Fibroblast of lung (primary cell): Measurements from ENCODE around the gene ZKSCAN3. TPM values are rescaled to one million over a fixed set of nuclear protein-coding genes. Genes with fewer than 3 reads are reported as not detected.
"Not testable (repeated sequence)": the region's sequence is repeated elsewhere in the genome, so short reads cannot be mapped to it uniquely, and the experiment has no call there.

Experiments
- DNase-seq, 2 donors: peaks; one replicate each; pipeline versions ENCODE4 v3.0.0 to v3.0.0-alpha.2; 2010; ENCODE audit warnings: low read depth in 2 of 2
- H2AFZ ChIP-seq: 2 replicates; pipeline ENCODE4 v1.5.1; 2012; ENCODE audit warnings: low read length, control low read depth, inconsistent platforms
- H3K27ac ChIP-seq: 2 replicates; pipeline ENCODE4 v1.5.1; 2011; ENCODE audit warnings: low read length, control low read depth; ENCODE audit not compliant: insufficient read depth
- H3K27me3 ChIP-seq: 2 replicates; pipeline ENCODE4 v1.5.1; 2011; ENCODE audit warnings: mild to moderate bottlenecking, low read length; ENCODE audit not compliant: control insufficient read depth, insufficient read depth
- H3K36me3 ChIP-seq: 2 replicates; pipeline ENCODE4 v1.5.1; 2011; ENCODE audit warnings: low read length; ENCODE audit not compliant: control insufficient read depth, insufficient read depth
- H3K4me1 ChIP-seq: 2 replicates; pipeline ENCODE4 v1.5.1; 2011; ENCODE audit warnings: low read length; ENCODE audit not compliant: control insufficient read depth, insufficient read depth; ENCODE audit errors: extremely low read depth
- H3K4me2 ChIP-seq: 2 replicates; pipeline ENCODE4 v1.5.1; 2011; ENCODE audit warnings: low read length, control low read depth; ENCODE audit not compliant: insufficient read depth; ENCODE audit errors: extremely low read depth
- H3K4me3 ChIP-seq, 4 experiments: fragments of 200-600 bp in 1 of 4; sonication (generic) in 1 of 4; replicated peaks in 1 of 4; 2 replicates each; pipeline ENCODE4 v1.5.1; 2011 to 2016; ENCODE audit warnings: low read length in 4 of 4, low read depth in 3 of 4, mild to moderate bottlenecking in 3 of 4, control low read depth in 2 of 4, inconsistent platforms in 1 of 4, mixed read lengths in 1 of 4; ENCODE audit not compliant: insufficient read depth in 1 of 4; ENCODE audit errors: control extremely low read depth in 1 of 4
- H3K79me2 ChIP-seq: 2 replicates; pipeline ENCODE4 v1.5.1; 2012; ENCODE audit warnings: mild to moderate bottlenecking, low read length, inconsistent platforms; ENCODE audit not compliant: control insufficient read depth, insufficient read depth
- H3K9ac ChIP-seq: 2 replicates; pipeline ENCODE4 v1.5.1; 2011; ENCODE audit warnings: mild to moderate bottlenecking, low read length, control low read depth; ENCODE audit not compliant: insufficient read depth
- H3K9me3 ChIP-seq: 2 replicates; pipeline ENCODE4 v1.5.1; 2012; ENCODE audit warnings: low read depth, low read length; ENCODE audit not compliant: control insufficient read depth, insufficient read depth
- H4K20me1 ChIP-seq: 2 replicates; pipeline ENCODE4 v1.5.1; 2011; ENCODE audit warnings: low read length; ENCODE audit not compliant: control insufficient read depth, insufficient read depth; ENCODE audit errors: extremely low read depth
- EZH2 ChIP-seq: IDR thresholded peaks from 2 replicates; pipeline ENCODE4 v1.5.1; 2012; ENCODE audit warnings: low read length, control low read depth, mild to moderate bottlenecking; ENCODE audit errors: missing control alignments
- polyA plus RNA-seq, 2 donors: library from polyadenylated mRNA; depleted of rRNA in 1 of 2; stranded (reverse) in 1 of 2; unstranded in 1 of 2; fragments of >200 nt; gene quantifications; 2 replicates each; pipeline ENCODE4 v1.2.1, GENCODE V29; 2011 to 2012; ENCODE audit warnings: missing spikeins in 1 of 2
- total RNA-seq: library from RNA; depleted of rRNA; stranded (reverse); fragments of >200 nt; gene quantifications from 2 replicates; pipeline ENCODE4 v1.2.1, GENCODE V29; 2014
- TF ChIP-seq, protein P1 (sequence below), 2 donors: IDR thresholded peaks in 1 of 2; conservative IDR thresholded peaks in 1 of 2; 1 replicate in 1 of 2; 2 replicates in 1 of 2; pipeline ENCODE4 v1.5.1; 2011 to 2012; ENCODE audit warnings: low read length in 2 of 2, control low read depth in 1 of 2, inconsistent platforms in 1 of 2, low read depth in 1 of 2, mild to moderate bottlenecking in 1 of 2

Gene ZKSCAN3
- total and polyA plus RNA-seq, 2 donors (not counting 1 experiment from before 2014, with no cell fraction given): 3.9 to 6.9 TPM

DNA sequence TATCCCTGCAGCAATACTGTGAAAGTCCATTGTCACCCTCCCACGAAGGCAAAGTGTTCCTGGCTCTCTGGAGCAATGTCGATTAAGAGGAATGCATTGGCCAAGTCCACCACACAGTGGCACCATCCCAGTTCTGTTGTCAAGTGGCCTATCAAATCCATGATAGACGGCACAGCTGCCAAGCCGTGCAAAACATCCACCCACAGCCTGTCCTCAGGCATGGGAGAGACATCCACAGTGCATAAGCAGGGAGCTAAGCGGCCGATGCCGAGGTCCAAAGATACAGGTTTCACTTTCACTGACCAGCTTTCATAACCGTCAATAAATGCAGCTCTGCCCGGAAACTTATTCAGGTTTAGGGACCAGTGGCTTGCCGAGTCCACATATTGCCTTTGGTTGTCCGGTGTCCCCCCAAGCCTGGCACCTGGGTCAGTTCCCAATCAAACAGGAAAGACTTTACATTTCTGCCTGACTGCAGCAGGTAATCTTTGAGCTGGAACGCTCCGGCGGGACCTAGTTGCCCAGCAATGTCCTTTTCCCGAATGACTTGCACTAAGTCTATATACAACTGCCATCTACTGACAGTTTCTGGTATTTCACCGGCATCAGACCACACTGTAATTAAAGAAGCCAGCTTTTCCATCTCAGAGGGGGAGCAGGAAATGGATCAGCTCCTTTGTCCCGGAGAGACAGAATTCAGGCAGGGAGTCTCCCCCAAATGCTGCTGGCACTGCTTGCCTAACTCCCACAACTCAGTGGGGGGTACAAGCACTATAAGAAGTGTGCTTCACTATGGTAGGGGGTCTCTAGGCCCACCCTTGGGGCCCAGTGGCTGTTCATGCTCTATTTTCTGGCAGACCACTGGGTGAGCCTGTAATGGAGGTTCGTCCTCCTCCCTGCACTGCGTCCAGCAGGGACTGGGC is 6.3 kb downstream of the ZKSCAN3 start:
- peaks cover 14% of the 10 kb centered on the region for H3K79me2 ChIP-seq
- H3K27me3 ChIP-seq: no peaks in the 10 kb centered on the region
- no peaks in the 10 kb centered on the region for H3K9me3 ChIP-seq
- no peaks in the 10 kb centered on the region for H3K36me3 ChIP-seq
- peak overlapping the region; percentile 71 for H3K9ac ChIP-seq
- TF ChIP-seq EZH2: no peak
- TF ChIP-seq, protein P1, sequence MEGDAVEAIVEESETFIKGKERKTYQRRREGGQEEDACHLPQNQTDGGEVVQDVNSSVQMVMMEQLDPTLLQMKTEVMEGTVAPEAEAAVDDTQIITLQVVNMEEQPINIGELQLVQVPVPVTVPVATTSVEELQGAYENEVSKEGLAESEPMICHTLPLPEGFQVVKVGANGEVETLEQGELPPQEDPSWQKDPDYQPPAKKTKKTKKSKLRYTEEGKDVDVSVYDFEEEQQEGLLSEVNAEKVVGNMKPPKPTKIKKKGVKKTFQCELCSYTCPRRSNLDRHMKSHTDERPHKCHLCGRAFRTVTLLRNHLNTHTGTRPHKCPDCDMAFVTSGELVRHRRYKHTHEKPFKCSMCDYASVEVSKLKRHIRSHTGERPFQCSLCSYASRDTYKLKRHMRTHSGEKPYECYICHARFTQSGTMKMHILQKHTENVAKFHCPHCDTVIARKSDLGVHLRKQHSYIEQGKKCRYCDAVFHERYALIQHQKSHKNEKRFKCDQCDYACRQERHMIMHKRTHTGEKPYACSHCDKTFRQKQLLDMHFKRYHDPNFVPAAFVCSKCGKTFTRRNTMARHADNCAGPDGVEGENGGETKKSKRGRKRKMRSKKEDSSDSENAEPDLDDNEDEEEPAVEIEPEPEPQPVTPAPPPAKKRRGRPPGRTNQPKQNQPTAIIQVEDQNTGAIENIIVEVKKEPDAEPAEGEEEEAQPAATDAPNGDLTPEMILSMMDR (conservative IDR thresholded peaks at IDR 0.05 in 1 of 2, IDR thresholded peaks at IDR 0.05 in 1 of 2; ENCODE audit: low read depth in 1 of 2, low read length in 2 of 2): peak; percentile 78
- DNase-seq: peak; percentile 87 to 92
- no peaks in the 10 kb centered on the region for H4K20me1 ChIP-seq
- peak overlapping the region; percentile 81 for H3K27ac ChIP-seq
- peaks cover 5% of the 10 kb centered on the region for H3K4me1 ChIP-seq
- H3K4me3 ChIP-seq: peak overlapping the region; percentile 82 to 87 (median 86)
- peak overlapping the region; percentile 93 for H2AFZ ChIP-seq
- peak overlapping the region; percentile 87 for H3K4me2 ChIP-seq

DNA sequence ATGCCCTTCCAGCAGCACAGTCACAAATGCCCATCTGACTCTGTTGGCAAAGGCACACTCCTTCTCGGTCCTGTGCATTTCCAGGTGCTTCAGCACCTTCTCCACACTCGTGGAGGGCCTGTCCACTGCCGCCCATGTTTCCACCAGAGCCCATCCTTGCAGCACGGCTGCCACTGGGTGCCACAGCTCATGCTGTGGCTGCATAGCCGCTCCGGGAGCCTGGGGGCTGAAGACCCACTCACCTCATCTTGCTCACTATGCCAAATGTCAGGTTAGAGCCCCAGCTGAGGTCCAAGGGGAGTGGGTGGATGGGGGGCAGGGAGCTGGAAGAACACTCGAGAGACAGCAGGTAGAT is 6.9 kb downstream of the ZKSCAN3 start:
- H2AFZ ChIP-seq: peak overlapping the region; percentile 93
- peak overlapping the region in 1 of 4 experiments; percentile 86 for H3K4me3 ChIP-seq
- no peak for TF ChIP-seq EZH2
- TF ChIP-seq, protein P1 (conservative IDR thresholded peaks at IDR 0.05 in 1 of 2, IDR thresholded peaks at IDR 0.05 in 1 of 2; ENCODE audit: low read depth in 1 of 2, low read length in 2 of 2): no peak
- H3K36me3 ChIP-seq: no peaks in the 10 kb centered on the region
- H4K20me1 ChIP-seq: no peaks in the 10 kb centered on the region
- H3K9me3 ChIP-seq: no peaks in the 10 kb centered on the region
- H3K4me1 ChIP-seq: peaks cover 5% of the 10 kb centered on the region
- peak overlapping the region; percentile 81 for H3K27ac ChIP-seq
- peak overlapping the region; percentile 49 for H3K4me2 ChIP-seq
- peak overlapping the region; percentile 47 for H3K9ac ChIP-seq
- H3K27me3 ChIP-seq: no peaks in the 10 kb centered on the region
- H3K79me2 ChIP-seq: peaks cover 9% of the 10 kb centered on the region
- no peak for DNase-seq

DNA sequence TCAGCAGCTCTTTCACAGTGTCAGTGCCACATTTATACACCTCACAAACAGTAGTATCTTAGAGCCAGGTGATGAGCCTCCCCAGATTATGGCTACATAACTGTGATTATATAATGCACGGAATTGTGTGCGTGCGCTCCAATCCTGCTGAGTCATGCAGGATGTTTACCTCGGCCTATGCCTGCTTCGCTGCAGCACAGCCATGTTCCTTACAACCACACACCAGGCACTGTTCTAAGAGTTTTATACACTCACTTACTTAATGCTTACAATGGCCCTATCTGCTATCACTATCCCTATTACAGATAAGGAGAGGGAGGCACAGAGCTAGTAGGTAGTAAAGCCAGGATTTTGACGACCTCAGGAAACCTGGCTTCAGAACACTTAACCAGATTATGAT is 7.3 kb downstream of the ZKSCAN3 start:
- Histone ChIP-seq H3K79me2 (peaks cover 7% of the 10 kb centered on the region), H3K27me3 (no peaks in the 10 kb centered on the region), H3K36me3 (no peaks in the 10 kb centered on the region), H3K4me2 (no peak overlapping the region), H3K4me3 (no peak overlapping the region), H3K9ac (no peak overlapping the region), H4K20me1 (no peaks in the 10 kb centered on the region), H3K9me3 (no peaks in the 10 kb centered on the region), H3K27ac (no peak overlapping the region), H3K4me1 (peaks cover 5% of the 10 kb centered on the region), H2AFZ (no peak overlapping the region)
- TF ChIP-seq, protein P1 (conservative IDR thresholded peaks at IDR 0.05 in 1 of 2, IDR thresholded peaks at IDR 0.05 in 1 of 2; ENCODE audit: low read depth in 1 of 2, low read length in 2 of 2): no peak
- TF ChIP-seq EZH2: no peak
- peak; percentile 7 to 46 for DNase-seq

DNA sequence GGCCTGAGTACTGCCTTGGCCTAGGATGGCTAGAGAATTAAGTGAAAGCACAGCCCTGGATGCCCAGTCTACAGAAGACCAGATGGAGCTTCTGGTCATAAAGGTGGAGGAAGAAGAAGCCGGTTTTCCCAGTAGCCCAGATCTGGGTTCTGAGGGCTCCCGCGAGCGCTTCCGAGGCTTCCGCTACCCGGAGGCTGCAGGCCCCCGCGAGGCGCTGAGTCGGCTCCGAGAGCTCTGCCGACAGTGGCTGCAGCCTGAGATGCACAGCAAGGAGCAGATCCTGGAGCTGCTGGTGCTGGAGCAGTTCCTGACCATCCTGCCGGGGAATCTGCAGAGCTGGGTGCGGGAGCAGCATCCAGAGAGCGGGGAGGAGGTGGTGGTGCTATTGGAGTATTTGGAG is 9.8 kb downstream of the ZKSCAN3 start:
- not testable (repeated sequence) for H3K4me2 ChIP-seq, H3K36me3 ChIP-seq, H3K9me3 ChIP-seq, H4K20me1 ChIP-seq, H3K4me3 ChIP-seq, H3K27ac ChIP-seq, H3K27me3 ChIP-seq, H3K4me1 ChIP-seq, H3K79me2 ChIP-seq, H2AFZ ChIP-seq, DNase-seq, H3K9ac ChIP-seq
